Activated naive CD4-positive, alpha-beta T cell treated with anti-CD3 and anti-CD28 coated beads, Interleukin-2, amount 50 U/mL, for 24 hours (primary cell): ENCODE data around the gene CHDH.

ENCODE experiments used
- H3K27ac Mint-ChIP-seq: one replicate; pipeline ENCODE4 v1.8.0; 2021; ENCODE audit warnings: mild to moderate bottlenecking, mixed read lengths
- H3K27me3 Mint-ChIP-seq: one replicate; pipeline ENCODE4 v1.8.0; 2021; ENCODE audit warnings: mixed read lengths
- H3K36me3 Mint-ChIP-seq: one replicate; pipeline ENCODE4 v1.8.0; 2021; ENCODE audit warnings: mixed read lengths
- H3K4me1 Mint-ChIP-seq: one replicate; pipeline ENCODE4 v1.8.0; 2021; ENCODE audit warnings: mixed read lengths
- H3K4me3 Mint-ChIP-seq: one replicate; pipeline ENCODE4 v1.8.0; 2021; ENCODE audit warnings: mild to moderate bottlenecking, mixed read lengths
- H3K9me3 Mint-ChIP-seq: one replicate; pipeline ENCODE4 v1.8.0; 2021; ENCODE audit warnings: mixed read lengths

The CHDH gene

DNA sequence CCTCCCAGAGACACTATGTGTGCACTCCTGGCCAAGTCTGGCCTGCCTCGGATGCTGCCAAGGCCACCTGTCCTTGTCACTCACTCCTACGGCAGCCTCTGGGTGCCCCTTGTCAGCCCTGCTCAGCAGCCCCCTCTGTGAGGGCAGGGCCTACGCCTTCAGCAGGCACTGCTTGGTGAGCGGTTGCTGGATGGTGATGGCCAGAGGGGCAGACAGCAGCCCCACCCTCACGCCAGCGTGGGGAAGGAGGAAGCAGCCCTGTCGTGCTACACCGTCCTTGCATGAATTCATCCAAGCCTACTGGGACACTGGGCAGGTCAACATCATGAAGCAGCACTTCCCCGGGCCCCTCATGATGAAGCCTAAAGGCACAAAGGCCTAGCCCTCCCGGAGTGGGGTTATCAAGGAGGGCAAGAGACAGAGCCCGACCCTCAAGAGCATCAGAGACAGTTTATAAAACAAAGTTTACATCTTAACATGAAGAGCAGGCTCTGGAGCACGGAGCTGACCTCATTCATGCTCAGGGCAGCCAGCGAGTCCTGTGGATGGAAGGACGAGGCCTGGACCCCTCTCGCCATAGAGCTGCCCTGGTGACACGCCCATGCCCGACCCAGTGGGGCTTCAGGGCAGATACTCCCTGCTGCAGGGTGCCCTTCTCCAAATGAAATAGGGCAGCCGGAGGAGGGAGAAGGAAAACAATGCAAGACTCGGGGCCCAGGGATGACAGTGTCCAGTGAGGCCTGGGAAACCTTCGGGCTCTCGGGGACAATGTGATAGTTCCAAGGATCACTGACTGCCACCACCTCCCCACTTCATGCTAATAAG is 25.3 kb downstream of the CHDH start:
- no peaks in the 10 kb centered on the region for H3K36me3 Mint-ChIP-seq
- no peaks in the 10 kb centered on the region for H3K9me3 Mint-ChIP-seq
- H3K27ac Mint-ChIP-seq, result no peak overlapping the region
- no peaks in the 10 kb centered on the region for H3K4me1 Mint-ChIP-seq
- peaks cover 3% of the 10 kb centered on the region for H3K27me3 Mint-ChIP-seq
- H3K4me3 Mint-ChIP-seq, result no peak overlapping the region

DNA sequence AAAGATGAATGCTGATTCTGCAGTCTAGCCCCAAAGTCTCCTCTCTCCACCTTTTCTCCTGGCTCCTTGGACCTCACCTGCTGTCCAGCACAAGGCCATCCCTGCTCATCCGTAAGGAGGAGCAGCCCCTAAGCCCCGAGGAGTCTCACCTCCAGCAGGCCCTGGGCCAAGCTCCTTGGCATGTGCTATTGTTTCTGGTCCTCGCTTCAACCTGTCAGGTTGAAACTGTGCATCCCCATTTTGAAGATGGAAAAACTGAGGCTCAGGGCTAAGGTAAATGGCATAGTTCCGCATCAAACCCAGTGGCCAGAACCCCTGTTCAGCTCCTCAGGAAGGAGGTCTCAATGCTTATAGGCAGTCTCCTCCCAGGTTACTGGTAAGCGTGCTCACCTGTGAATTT is 26.1 kb downstream of the CHDH start:
- Mint-ChIP-seq H3K9me3 (no peaks in the 10 kb centered on the region), H3K4me1 (no peaks in the 10 kb centered on the region), H3K27me3 (peaks cover 3% of the 10 kb centered on the region), H3K27ac (no peak overlapping the region), H3K36me3 (no peaks in the 10 kb centered on the region), H3K4me3 (no peak overlapping the region)

DNA sequence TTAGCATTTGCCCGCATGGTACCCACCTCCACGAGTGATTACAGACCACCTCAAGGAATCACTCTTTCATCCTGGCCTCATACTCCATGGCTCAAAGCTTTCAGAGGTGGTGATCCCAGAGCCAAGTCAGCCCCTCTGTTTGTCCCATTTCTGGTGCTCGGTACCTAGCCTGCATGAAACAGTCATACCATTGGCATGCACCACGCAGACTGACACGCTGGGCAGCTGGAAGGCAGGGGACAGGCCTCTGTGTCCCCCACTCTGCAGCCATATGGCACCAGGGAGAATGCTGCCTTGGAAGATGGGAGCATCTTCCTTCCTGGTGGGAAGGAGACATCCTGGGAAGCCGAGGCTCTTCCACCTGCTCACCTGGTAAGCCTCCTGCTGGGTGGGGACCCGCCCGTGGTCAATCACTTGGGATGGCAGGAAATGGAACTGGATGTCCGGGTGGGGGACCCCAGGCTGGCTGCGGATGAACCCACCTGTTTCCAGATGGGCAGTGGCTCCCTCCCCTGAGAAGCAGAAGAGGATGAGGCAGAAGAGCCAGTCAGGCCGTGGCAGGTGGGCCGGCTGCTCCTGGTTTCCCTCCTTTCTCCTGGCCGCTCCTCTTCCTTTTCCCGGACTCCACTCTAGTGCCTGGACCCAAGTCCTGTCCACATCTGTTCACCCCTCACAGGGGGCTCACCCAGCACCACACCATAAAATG is 26.9 kb downstream of the CHDH start:
- Mint-ChIP-seq H3K9me3 (no peaks in the 10 kb centered on the region), H3K4me1 (no peaks in the 10 kb centered on the region), H3K27me3 (peaks cover under 1% of the 10 kb centered on the region)

DNA sequence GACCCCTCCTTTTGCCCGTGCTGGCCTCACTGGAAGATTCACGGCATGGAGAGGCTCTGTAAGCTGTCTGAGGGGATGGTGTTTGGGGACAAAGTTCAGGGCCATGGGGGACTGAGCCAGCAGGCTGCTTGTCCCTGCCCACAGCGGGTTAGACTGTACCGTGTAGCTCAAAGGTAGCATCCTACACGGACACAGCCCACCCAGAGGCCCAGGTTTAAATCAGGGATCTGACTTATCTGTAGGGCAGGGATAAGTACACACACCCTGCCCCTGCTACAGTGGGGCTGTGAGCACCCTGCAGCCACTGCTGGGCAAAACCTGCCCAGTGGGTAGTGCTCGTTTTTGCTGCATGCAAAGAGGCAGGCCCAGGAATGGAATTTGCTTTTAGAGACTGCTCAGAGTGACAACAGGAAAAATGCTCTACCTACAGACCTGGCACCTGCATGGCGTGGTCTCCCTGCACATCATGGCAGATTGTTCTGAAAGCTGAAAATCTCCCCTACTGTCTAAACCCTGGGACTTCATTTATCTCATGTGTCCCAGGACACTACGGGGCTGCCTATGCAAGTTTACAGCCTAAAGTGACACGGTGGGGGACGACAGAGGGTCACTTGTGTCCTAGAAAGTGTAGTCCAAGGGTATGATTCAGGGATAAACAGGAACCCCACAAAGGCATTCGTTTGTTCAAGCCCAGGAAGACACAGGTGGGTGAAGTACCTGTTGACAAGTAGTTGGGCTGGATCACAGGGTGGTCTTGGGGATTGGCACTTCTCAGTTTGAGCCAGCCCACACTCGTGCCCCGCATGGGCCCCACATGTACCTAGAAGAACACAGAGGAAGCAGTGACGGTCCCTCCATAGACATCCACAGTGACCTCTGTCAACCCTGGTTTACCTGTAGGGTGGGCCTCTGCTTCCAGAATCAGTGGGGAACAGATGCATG is 27.7 kb downstream of the CHDH start:
- Mint-ChIP-seq H3K9me3 (no peaks in the 10 kb centered on the region), H3K27ac (no peak overlapping the region), H3K27me3 (no peaks in the 10 kb centered on the region), H3K36me3 (no peaks in the 10 kb centered on the region), H3K4me1 (no peaks in the 10 kb centered on the region), H3K4me3 (no peak overlapping the region)

More for the DNA sequence above, 26.9 kb downstream of the CHDH start:
- no peaks in the 10 kb centered on the region for H3K36me3 Mint-ChIP-seq
- H3K4me3 Mint-ChIP-seq, result no peak overlapping the region
- H3K27ac Mint-ChIP-seq, result no peak overlapping the region

DNA sequence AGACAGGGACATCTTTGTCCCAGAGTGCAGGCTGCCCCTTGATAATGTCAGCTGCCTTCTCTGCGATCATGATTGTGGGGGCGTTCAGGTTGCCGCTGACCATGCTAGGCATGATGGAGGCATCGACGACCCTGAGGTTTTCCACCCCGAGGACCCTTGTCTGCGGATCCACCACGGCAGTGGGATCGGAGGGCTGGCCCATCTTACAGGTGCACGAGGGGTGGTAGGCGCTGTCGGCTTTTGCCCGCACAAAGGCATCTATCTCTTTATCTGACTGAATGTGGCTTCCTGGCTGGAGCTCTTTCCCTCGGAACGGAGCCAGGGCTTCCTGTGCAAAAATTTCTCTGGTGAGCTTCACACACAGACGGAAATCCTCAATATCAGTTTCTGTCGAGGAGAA is 28.4 kb downstream of the CHDH start:
- no peak overlapping the region for H3K27ac Mint-ChIP-seq
- H3K9me3 Mint-ChIP-seq, result no peaks in the 10 kb centered on the region
- H3K4me3 Mint-ChIP-seq, result no peak overlapping the region
- no peaks in the 10 kb centered on the region for H3K36me3 Mint-ChIP-seq
- no peaks in the 10 kb centered on the region for H3K27me3 Mint-ChIP-seq
- no peaks in the 10 kb centered on the region for H3K4me1 Mint-ChIP-seq

DNA sequence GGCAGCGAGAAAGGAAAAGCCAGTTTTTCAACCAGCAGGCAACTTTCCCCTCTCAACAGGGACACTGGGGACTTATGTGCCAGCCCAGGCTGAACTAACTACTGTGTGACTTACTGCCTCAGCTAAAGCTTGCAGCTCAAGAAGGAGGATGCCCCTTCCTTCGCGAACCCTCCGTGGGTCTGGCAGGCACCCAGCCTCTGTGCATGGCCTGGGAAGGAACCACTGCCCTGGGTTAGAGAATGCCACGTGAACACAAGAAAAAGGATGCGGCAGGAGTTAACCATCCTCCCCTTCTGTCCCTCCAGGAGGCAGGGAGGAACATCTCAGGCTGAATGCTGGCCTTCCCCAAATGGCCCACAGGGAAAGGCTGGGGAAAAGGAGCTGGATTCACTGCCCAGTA is 29.0 kb downstream of the CHDH start:
- H3K27me3 Mint-ChIP-seq, result no peaks in the 10 kb centered on the region
- no peaks in the 10 kb centered on the region for H3K36me3 Mint-ChIP-seq
- H3K4me3 Mint-ChIP-seq, result no peak overlapping the region
- no peak overlapping the region for H3K27ac Mint-ChIP-seq
- no peaks in the 10 kb centered on the region for H3K9me3 Mint-ChIP-seq
- no peaks in the 10 kb centered on the region for H3K4me1 Mint-ChIP-seq

DNA sequence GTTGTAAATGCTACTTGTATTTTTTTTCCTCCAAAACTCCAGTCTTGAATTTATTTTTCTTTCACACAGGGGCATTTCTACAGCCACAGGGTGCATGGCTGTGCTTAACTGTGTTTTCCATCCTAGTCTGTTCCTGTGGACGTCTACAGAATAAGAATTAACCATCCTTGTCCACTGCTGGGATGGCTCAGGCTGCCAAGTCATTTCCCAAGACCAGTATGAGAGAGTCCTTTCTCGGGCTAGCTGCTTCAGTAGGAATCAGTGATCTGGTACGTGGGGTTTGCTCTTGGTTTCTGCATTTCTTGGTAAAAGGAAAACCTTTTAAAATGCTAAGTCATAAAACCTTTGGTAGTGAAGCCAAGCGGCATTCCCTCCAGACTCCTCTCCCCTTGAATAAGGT is 29.8 kb downstream of the CHDH start:
- H3K36me3 Mint-ChIP-seq, result no peaks in the 10 kb centered on the region
- no peaks in the 10 kb centered on the region for H3K9me3 Mint-ChIP-seq
- no peaks in the 10 kb centered on the region for H3K27me3 Mint-ChIP-seq
- no peaks in the 10 kb centered on the region for H3K4me1 Mint-ChIP-seq
- no peak overlapping the region for H3K4me3 Mint-ChIP-seq
- no peak overlapping the region for H3K27ac Mint-ChIP-seq

DNA sequence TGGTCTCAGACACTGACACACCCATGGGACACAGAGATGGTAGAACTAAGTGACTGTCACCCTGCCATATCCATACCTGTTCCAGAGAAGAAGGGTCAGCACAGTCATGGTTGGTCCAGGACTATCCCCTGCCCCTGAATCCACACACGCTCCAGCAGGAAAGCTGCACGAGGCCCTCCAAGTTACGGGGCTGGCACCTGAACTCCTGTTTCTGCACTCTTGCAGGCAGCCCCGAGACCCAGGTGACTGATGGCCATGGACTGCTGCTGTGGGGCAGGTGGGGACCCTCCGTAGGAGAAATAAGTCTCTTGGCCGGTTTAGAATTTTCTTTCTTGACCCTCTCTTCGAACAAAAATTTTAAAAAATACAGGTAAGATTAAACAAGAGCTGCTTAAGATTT is 30.6 kb downstream of the CHDH start:
- Mint-ChIP-seq H3K27ac (no peak overlapping the region), H3K27me3 (no peaks in the 10 kb centered on the region), H3K36me3 (no peaks in the 10 kb centered on the region), H3K9me3 (no peaks in the 10 kb centered on the region), H3K4me3 (no peak overlapping the region), H3K4me1 (no peaks in the 10 kb centered on the region)

DNA sequence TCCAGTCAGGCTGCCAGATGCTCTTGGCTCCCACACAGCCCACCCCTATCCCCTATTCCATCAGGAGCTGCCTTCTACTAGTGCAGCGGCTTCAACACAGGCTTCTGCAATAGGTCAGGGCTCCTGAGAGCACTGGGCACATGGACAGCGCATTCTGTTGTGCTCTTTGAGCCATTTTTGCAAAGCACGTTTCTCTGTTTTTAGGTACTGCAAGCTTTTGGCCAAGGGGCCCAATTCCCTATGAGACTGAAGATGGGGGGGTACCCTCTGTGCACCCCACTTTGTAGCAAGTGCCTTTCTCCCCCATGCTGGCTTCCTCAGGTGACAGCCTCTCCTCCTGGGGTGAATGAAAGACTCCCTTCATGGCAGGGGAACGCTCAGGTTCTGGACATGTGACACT is 31.2 kb downstream of the CHDH start:
- no peaks in the 10 kb centered on the region for H3K36me3 Mint-ChIP-seq
- H3K4me3 Mint-ChIP-seq, result no peak overlapping the region
- H3K9me3 Mint-ChIP-seq, result no peaks in the 10 kb centered on the region
- no peak overlapping the region for H3K27ac Mint-ChIP-seq
- no peaks in the 10 kb centered on the region for H3K27me3 Mint-ChIP-seq
- no peaks in the 10 kb centered on the region for H3K4me1 Mint-ChIP-seq

DNA sequence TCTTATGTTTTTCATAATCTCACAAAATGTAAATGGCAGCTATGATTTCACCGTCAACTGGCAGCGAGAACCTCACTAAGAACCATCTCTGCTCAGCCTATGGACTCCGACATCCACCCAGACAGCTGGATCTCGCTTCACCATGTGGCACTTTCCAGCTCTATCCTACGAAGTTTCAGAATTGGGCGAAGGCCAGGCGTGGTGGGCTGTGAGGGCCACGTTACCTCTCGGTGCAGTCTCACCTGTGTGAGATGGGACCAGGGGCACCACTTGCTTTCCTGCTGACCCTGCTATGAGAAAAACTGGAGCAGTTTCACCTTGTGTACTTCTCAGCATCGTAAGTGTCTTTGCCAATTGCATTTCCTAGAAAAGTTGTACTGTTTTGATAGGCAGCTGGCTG is 32.3 kb downstream of the CHDH start:
- Mint-ChIP-seq H3K4me3 (no peak overlapping the region), H3K9me3 (no peaks in the 10 kb centered on the region), H3K27ac (no peak overlapping the region), H3K27me3 (no peaks in the 10 kb centered on the region), H3K4me1 (no peaks in the 10 kb centered on the region), H3K36me3 (no peaks in the 10 kb centered on the region)

DNA sequence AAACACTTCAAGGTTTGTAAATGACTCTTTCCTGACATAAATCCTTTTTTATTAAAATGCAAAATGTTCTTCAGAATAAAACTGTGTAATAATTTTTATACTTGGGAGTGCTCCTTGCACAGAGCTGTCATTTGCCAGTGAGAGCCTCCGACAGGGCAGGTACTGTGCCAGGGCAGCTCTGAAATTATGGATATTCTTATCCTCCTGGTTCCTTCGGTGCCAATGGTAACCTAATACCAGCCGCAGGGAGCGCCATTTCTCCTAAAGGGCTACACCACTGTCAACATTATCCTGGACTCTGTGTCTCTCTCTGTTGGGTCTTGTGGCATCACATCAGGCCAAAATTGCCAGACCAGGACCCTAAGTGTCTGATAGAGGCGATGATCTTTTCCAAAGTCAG is 33.0 kb downstream of the CHDH start:
- Mint-ChIP-seq H3K27ac (no peak overlapping the region), H3K27me3 (no peaks in the 10 kb centered on the region), H3K36me3 (no peaks in the 10 kb centered on the region)

DNA sequence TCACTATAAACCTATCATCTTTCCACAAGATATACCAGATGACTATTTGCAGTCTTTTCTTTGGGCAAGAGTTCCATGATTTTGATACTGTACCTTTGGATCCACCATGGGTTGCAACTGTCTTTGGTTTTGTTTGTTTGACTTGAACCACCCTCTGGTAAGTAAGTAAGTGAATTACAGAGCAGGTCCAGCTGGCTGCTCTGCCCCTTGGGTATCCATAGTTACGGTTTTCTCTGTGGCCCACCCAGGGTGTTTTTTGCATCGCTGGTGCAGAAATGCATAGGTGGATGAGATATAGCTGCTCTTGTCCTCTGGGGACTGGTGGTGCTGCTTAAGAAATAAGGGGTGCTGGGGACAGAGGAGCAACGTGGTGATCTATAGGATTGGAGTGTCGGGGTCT is 33.8 kb downstream of the CHDH start:
- Mint-ChIP-seq H3K27ac (no peak overlapping the region), H3K4me3 (no peak overlapping the region), H3K4me1 (no peaks in the 10 kb centered on the region), H3K9me3 (no peaks in the 10 kb centered on the region), H3K36me3 (no peaks in the 10 kb centered on the region), H3K27me3 (no peaks in the 10 kb centered on the region)

More for the DNA sequence above, 33.0 kb downstream of the CHDH start:
- H3K4me3 Mint-ChIP-seq, result no peak overlapping the region
- no peaks in the 10 kb centered on the region for H3K4me1 Mint-ChIP-seq
- H3K9me3 Mint-ChIP-seq, result no peaks in the 10 kb centered on the region

DNA sequence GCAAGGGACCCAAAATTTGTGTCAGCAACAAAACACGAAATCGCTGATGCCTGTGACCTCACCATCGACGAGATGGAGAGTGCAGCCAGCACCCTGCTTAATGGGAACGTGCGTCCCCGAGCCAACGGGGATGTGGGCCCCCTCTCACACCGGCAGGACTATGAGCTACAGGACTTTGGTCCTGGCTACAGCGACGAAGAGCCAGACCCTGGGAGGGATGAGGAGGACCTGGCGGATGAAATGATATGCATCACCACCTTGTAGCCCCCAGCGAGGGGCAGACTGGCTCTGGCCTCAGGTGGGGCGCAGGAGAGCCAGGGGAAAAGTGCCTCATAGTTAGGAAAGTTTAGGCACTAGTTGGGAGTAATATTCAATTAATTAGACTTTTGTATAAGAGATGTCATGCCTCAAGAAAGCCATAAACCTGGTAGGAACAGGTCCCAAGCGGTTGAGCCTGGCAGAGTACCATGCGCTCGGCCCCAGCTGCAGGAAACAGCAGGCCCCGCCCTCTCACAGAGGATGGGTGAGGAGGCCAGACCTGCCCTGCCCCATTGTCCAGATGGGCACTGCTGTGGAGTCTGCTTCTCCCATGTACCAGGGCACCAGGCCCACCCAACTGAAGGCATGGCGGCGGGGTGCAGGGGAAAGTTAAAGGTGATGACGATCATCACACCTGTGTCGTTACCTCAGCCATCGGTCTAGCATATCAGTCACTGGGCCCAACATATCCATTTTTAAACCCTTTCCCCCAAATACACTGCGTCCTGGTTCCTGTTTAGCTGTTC is 34.9 kb downstream of the CHDH start:
- no peaks in the 10 kb centered on the region for H3K27me3 Mint-ChIP-seq
- H3K27ac Mint-ChIP-seq, result no peak overlapping the region
- H3K4me1 Mint-ChIP-seq, result no peaks in the 10 kb centered on the region
- H3K9me3 Mint-ChIP-seq, result no peaks in the 10 kb centered on the region
- no peaks in the 10 kb centered on the region for H3K36me3 Mint-ChIP-seq
- no peak overlapping the region for H3K4me3 Mint-ChIP-seq

DNA sequence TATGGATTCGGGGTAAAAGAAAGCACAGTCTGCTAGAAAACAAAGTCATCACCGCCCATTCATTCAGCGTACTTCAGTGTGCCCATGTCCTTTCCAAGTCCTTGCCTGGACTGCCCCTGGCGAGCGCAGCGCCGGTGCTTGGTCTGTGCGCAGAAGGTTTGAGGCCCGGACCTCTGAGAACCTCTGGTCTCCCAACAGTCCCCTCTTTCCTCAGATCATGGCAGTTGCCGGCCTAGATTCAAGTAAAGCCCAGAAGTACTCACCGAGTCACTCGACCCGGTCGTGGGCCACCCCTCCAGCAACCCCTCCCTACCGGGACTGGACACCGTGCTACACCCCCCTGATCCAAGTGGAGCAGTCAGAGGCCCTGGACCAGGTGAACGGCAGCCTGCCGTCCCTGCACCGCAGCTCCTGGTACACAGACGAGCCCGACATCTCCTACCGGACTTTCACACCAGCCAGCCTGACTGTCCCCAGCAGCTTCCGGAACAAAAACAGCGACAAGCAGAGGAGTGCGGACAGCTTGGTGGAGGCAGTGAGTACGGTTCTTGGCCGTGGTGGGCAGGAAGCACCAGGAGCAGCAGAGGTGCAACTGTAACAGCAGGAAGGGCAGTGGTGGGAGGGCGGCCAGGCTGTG is 36.3 kb downstream of the CHDH start:
- Mint-ChIP-seq H3K36me3 (no peaks in the 10 kb centered on the region), H3K4me3 (no peak overlapping the region), H3K9me3 (no peaks in the 10 kb centered on the region), H3K4me1 (no peaks in the 10 kb centered on the region), H3K27ac (no peak overlapping the region), H3K27me3 (no peaks in the 10 kb centered on the region)

DNA sequence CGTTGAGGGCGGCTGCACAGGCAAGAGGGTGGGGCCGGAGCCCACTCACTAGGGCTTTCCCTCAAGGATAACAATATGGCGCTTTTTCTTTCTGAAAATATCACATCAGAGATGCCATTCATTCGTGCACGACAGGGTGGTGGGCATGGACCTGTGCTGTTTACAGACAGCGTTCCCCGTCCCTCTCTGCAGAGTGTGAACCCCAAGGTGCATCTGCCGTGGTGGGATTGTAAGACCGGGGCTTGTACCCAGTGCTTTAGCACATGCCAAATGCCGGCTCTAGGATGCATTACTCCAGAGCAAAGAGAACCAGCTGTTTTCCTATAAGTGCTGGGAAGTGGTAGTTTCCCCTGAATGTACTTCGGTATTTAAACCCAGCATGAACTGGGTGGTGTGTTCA is 37.0 kb downstream of the CHDH start:
- Mint-ChIP-seq H3K27ac (no peak overlapping the region), H3K9me3 (no peaks in the 10 kb centered on the region), H3K4me1 (no peaks in the 10 kb centered on the region), H3K4me3 (no peak overlapping the region), H3K36me3 (no peaks in the 10 kb centered on the region), H3K27me3 (no peaks in the 10 kb centered on the region)
